GM21576 (cell line): ENCODE data around the gene CASK.
"Not testable (repeated sequence)": the region's sequence is repeated elsewhere in the genome, so short reads cannot be mapped to it uniquely, and the experiment has no call there.

Source experiments
- ATAC-seq: cut with Tn5 transposase; IDR thresholded peaks from one replicate; pipeline ENCODE4 v1.9.1; 2021; ENCODE audit warnings: mild to moderate bottlenecking, moderate library complexity; ENCODE audit not compliant: unreplicated experiment

CASK gene

GRCh38 chrX:41737065-41737464, 186.3 kb downstream of the CASK start:
- ATAC-seq: no peak

DNA sequence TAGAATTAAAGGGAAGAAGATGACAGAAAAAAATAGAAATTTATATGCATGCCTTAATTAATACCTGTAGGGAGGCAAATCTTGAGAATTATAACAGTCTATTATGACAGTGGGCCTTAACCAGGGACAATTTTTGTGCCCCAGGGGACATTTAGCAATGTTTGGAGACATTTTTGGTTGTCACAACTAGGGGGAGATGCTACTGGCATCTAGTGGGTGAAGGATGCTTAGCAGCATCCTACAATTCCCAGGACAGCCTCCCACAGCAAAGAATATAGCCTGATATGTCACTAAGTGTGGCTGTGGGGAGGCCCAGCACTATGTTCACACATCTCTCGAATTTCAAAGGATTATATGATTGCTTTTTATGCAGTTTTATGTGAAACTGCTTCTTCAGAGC, 188.8 kb downstream of the CASK start:
- ATAC-seq: no peak

GRCh38 chrX:41733939-41734338, 189.4 kb downstream of the CASK start:
- ATAC-seq: peak; percentile 95

- ATAC-seq: no peak
These were observed 191.1 kb downstream of the CASK start for GRCh38 chrX:41732260-41732659.

GRCh38 chrX:41730081-41730480, 193.3 kb downstream of the CASK start:
- ATAC-seq: no peak

DNA sequence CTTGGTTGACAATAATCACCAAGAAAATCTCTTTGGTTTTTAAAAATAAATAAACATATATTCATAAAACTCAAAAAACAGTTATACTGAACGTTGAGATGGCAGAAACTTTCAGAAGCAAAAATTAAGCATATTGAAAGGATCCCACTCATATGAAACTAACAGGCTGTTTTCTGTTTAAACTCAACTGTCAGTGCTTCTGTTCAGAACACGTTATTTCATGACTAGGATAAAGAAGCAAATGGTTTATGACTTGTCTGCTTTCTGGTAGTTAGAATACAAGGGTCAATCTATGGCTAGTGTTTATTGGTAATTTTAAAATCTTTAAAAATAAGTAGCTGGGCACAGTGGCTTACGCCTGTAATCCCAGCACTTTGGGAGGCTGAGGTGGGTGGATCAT, 195.2 kb downstream of the CASK start:
- ATAC-seq: no peak

DNA sequence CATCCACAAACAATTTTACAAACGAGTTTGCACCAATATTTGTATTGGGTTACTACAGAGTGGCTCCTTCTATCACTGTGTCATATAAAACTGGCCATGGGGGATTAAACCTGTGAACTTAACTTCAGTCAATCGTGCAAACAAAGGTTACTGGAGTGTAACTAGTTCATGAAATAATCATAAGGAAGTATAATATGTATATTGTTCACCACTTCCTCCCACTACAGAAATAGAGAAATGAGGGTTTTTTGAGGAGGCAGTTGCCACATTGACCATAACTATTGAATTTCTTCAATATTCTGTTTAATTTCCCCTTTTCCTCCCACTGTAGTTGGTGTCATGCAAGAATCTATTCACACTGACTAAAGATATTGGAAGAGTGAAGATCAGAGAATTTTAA, 199.5 kb downstream of the CASK start, which contains the start of gene GPR82:
GPR82 (plus strand) TSS at position 356 of the 400 bp plus-strand sequence. CDS start 2,846 bp downstream, outside the sequence.
- ATAC-seq: no peak

DNA sequence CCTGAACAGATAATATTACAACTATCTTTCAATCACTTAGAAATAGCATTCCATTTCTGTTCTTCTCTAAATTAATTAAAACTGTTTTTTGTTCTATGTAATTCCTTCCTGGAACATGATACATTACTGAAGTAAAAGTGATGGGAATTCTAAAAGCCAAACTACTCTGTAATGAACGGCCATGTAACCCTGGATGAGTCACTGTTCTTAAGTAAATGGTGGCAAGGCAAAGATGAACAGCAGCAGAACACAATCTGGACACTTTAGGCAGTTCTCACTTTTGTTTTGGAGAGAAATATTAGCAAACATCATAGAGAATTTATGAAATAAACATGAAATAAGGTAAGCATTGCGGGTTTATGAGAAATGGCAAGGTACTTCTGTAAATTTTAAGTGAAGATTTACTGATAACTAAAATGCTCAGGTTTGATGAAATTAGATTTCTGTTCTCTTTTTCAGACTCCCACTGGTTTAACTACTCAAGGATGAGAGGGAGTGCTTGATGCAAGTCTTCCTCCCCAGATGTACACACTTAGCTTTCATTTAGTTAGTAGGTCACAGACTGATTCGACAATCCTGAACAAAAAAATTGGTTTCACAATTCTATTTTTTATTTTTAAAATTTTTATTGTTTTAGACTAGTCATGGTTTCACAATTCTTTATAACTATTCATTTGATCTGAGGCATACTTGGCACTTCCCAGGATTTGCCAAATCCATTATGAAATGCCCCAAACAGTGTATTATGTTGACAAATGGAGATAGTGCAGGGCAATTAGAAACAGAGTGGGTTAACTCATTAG, 200.3 kb downstream of the CASK start:
- ATAC-seq: no peak

GRCh38 chrX:41722214-41722613, 201.1 kb downstream of the CASK start:
- no peak for ATAC-seq

- peak; percentile 32 for ATAC-seq
These were observed 201.8 kb downstream of the CASK start for GRCh38 chrX:41721590-41721989.

DNA sequence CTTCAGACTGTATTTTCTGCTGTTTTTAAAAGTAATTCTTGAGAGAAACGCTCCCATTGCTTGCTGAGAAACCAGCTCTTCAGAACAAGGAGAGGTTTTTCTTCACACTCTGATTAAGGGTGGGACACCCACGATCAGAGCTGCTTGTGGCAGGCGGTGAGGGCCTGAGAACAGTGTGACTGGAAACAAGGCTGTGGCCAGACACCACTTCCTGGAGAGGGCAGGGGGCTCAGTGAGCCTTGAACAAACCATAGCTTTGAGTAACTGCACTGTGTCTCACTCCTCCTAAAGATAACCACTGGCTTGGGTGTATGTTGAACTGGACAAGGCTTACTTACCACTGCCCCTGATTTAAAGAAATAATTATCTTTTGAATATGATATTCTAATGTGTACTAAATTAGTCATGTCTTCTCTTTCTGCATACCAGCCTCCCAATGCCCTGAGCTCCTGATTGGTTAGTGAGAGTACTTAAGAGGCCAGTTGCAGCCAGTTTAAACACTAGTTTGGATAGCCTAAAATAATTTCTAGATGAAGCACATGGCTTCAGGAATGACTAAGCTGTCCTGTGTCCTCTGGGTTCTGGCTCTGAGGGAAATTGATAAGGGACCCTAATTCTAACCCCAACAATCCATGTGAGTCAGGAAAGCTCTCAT, 203.1 kb downstream of the CASK start:
- ATAC-seq: peak; percentile 73

GRCh38 chrX:41719610-41720009, 203.7 kb downstream of the CASK start:
- ATAC-seq: not testable (repeated sequence)

- ATAC-seq: no peak
These were observed 204.7 kb downstream of the CASK start for GRCh38 chrX:41718481-41719235.

DNA sequence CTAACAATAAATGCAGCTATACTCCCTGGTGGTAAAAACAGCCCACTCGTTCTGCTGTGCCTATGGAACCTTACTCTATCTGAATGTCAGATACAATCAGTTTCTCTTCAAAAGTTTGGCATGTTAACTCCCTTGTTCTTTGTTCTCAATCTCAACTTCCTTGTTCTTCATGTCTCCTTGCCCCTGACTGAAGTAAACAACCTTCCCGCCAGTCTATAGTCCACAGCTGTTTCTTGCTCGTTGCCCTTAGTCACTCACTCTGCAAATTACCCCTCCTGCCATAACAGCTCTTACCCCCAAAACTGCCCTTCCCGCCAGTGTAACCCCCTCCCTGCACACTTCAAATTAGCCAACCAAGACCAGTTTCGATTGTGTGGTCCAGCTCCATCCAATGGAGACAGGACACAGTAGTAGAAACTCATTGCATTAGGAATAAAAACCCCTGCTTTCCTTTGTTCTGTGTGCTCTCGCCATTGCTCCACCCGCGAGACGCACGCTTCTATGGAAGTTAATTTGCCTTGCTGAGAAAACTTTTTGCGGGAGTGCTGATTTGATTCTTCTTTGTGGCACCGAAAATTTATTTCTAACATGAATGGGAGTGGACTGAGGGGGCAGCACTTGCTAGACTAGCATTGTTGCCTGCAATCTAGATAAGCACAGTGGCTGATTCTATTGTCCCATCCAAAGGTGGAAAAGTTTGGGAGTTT, 206.4 kb downstream of the CASK start:
- ATAC-seq: no peak

DNA sequence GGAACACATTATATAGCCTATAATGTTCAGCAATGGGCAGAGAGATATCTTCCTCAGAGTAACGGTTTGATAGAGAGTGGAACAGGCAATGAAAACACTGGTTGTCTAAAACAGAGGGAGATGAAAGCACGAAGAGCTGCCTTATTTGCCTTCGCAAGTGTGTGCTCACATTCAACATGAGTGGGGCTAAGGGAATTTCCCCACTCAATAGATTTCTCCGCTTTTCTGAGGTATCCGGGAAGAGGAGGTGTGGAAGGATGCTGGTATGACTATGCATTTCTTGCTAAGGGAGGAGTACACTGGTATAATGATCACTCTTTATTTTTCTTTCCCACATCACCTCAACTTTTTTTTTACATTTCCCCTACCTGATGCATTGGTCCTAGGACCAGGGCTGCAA, 207.1 kb downstream of the CASK start:
- no peak for ATAC-seq

DNA sequence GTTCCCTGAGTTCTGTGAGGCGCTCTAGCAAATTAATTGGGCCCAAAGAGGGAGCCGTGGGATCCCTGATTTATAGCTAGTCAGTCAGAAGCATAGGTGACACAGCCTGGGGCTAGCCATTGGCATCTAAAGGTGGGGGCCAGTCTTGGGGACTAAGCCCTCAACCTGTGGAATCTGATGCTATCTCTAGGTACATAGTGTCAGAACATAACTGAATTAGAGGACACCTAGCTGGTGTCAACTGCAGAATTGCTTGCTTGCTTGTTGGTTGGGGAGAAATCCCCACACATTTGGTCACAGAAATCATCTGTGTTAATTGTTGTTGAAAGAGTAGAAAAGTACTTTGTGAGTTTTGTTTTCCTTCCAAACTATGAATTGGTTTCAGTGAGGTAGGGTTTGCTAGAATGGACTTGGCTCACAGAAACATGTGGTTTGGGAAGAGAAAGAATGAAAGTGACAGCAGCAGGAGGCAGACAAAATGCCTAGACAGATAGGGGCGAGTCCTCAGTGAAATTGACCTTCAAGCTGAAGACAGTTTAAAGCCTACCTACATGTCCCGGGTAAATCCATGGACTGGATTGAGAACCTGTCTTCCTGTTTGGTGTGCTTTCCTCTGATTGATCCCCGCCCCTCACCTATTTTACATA, 212.2 kb downstream of the CASK start:
- no peak for ATAC-seq

- ATAC-seq: no peak
These were observed 214.9 kb downstream of the CASK start for GRCh38 chrX:41708486-41708885.

DNA sequence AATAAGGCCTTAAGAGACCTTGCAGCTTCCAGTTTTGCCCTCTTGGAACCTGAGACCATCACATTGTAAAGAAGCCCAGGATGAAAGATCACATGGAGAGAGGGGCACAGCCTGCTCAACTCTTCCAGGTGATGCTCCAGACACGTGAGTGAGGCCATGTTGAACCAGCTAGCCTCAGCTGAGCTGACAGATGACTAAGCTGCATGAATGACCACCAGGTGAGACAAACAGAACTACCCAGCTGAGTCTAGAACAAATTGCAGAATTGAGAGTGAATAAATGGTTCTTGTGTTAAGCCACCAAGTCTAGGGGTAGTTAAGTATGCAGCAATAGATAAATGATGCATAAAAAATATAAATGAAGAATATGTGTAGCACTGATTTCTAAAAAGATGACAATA, 216.1 kb downstream of the CASK start:
- no peak for ATAC-seq

- peak; percentile 86 for ATAC-seq
These were observed 217.5 kb downstream of the CASK start for GRCh38 chrX:41705680-41706374.

DNA sequence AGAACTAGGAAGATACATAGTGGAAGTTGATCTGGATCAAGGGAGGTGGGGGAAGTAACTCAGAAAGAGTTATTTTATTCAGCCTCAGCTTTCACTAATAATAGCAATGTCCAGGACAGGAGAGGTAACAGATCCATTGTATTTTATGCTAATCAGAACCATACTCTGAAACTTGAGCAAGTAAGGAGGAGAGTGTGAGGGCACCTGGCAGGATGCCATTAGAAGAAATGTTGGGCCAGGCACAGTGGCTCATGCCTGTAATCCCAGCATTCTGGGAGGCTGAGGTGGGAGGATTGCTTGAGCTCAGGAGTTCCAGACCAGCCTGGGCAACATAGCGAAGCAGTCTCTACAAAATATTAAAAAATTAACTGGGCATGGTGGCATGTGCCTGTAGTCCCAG, 218.3 kb downstream of the CASK start:
- no peak for ATAC-seq
